ENCODE data around the gene RTKN2.

RTKN2 gene

GRCh38 chr10:62185919-62186692 lies 82.5 kb downstream of the RTKN2 start:
- TF ChIP-seq CTCF (IDR thresholded peaks at IDR 0.05; ENCODE audit: insufficient read depth, low read length, poor library complexity, severe bottlenecking), result no peak
- Histone ChIP-seq H3K36me3 (ENCODE audit: control insufficient read depth, insufficient read depth, low read length) (no peaks in the 10 kb centered on the region), H3K4me3 (replicated peaks; ENCODE audit: low read depth, low read length) (no peak overlapping the region; the same call in 1 of the 2 replicates), H3K27me3 (replicated peaks; ENCODE audit: control insufficient read depth, insufficient read depth, low read length) (no peaks in the 10 kb centered on the region)
- DNase-seq (ENCODE audit: extremely low read depth, insufficient read length), result peak; percentile 18

GRCh38 chr10:62183857-62184795 lies 84.5 kb downstream of the RTKN2 start:
- no peak for DNase-seq (ENCODE audit: extremely low read depth, insufficient read length)
- H3K36me3 ChIP-seq (ENCODE audit: control insufficient read depth, insufficient read depth, low read length), result no peaks in the 10 kb centered on the region
- TF ChIP-seq CTCF (IDR thresholded peaks at IDR 0.05; ENCODE audit: insufficient read depth, low read length, poor library complexity, severe bottlenecking), result no peak

GRCh38 chr10:62183442-62183841 lies 85.2 kb downstream of the RTKN2 start:
- Histone ChIP-seq H3K27me3 (replicated peaks; ENCODE audit: control insufficient read depth, insufficient read depth, low read length) (no peaks in the 10 kb centered on the region), H3K36me3 (ENCODE audit: control insufficient read depth, insufficient read depth, low read length) (no peaks in the 10 kb centered on the region), H3K4me3 (replicated peaks; ENCODE audit: low read depth, low read length) (no peak overlapping the region)
- peak; percentile 47 for DNase-seq (ENCODE audit: extremely low read depth, insufficient read length)
- TF ChIP-seq CTCF (IDR thresholded peaks at IDR 0.05; ENCODE audit: insufficient read depth, low read length, poor library complexity, severe bottlenecking), result no peak

More at GRCh38 chr10:62183857-62184795, 84.5 kb downstream of the RTKN2 start:
- Histone ChIP-seq H3K4me3 (replicated peaks; ENCODE audit: low read depth, low read length) (no peak overlapping the region), H3K27me3 (replicated peaks; ENCODE audit: control insufficient read depth, insufficient read depth, low read length) (no peaks in the 10 kb centered on the region)

GRCh38 chr10:62182595-62182994 lies 86.0 kb downstream of the RTKN2 start:
- H3K27me3 ChIP-seq (replicated peaks; ENCODE audit: control insufficient read depth, insufficient read depth, low read length), result no peaks in the 10 kb centered on the region
- H3K4me3 ChIP-seq (replicated peaks; ENCODE audit: low read depth, low read length), result no peak overlapping the region
- no peak for TF ChIP-seq CTCF (IDR thresholded peaks at IDR 0.05; ENCODE audit: insufficient read depth, low read length, poor library complexity, severe bottlenecking)
- no peaks in the 10 kb centered on the region for H3K36me3 ChIP-seq (ENCODE audit: control insufficient read depth, insufficient read depth, low read length)
- DNase-seq (ENCODE audit: extremely low read depth, insufficient read length), result no peak

GRCh38 chr10:62182171-62182570 lies 86.5 kb downstream of the RTKN2 start:
- no peak for TF ChIP-seq CTCF (IDR thresholded peaks at IDR 0.05; ENCODE audit: insufficient read depth, low read length, poor library complexity, severe bottlenecking)
- H3K4me3 ChIP-seq (replicated peaks; ENCODE audit: low read depth, low read length), result no peak overlapping the region
- H3K36me3 ChIP-seq (ENCODE audit: control insufficient read depth, insufficient read depth, low read length), result no peaks in the 10 kb centered on the region
- DNase-seq (ENCODE audit: extremely low read depth, insufficient read length), result no peak
- no peaks in the 10 kb centered on the region for H3K27me3 ChIP-seq (replicated peaks; ENCODE audit: control insufficient read depth, insufficient read depth, low read length)

All from GM06990 (cell line).